Left lung (tissue), 10 donors: ENCODE data around the gene SH2D5. TPM values are rescaled to one million over a fixed set of nuclear protein-coding genes. Genes with fewer than 3 reads are reported as not detected.

Experiments
- ATAC-seq: fragments of 200-7000 bp; cut with Tn5 transposase; one replicate; pipeline ENCODE4 v1.9.1; 2020; ENCODE audit warnings: moderate library complexity
- DNase-seq, 4 donors: peaks; one replicate each; pipeline ENCODE4 v3.0.0-alpha.2; 2013 to 2020
- H3K27ac ChIP-seq, 2 donors: fragments of 200-600 bp; sonication (generic) in 1 of 2; one replicate each; pipeline versions ENCODE4 v1.5.0 to v1.8.0; 2020 to 2021
- H3K27me3 ChIP-seq, 2 donors: fragments of 200-600 bp; sonication (generic) in 1 of 2; one replicate each; pipeline versions ENCODE4 v1.5.0 to v1.8.0; 2020 to 2021
- H3K36me3 ChIP-seq, 2 donors: fragments of 200-600 bp; sonication (generic) in 1 of 2; one replicate each; pipeline versions ENCODE4 v1.5.0 to v1.8.0; 2020 to 2021
- H3K4me1 ChIP-seq, 2 donors: fragments of 200-600 bp; one replicate each; pipeline ENCODE4 v1.8.0; 2021
- H3K4me3 ChIP-seq, 2 donors: fragments of 200-600 bp; sonication (generic) in 1 of 2; one replicate each; pipeline versions ENCODE4 v1.5.0 to v1.8.0; 2020 to 2021; ENCODE audit warnings: mild to moderate bottlenecking in 1 of 2
- H3K9me3 ChIP-seq, 2 donors: fragments of 200-600 bp; sonication (generic) in 1 of 2; one replicate each; pipeline versions ENCODE4 v1.5.0 to v1.8.0; 2020 to 2021
- CTCF ChIP-seq, 2 donors: fragments of 200-600 bp; sonication (generic) in 1 of 2; IDR thresholded peaks; one replicate each; pipeline versions ENCODE4 v1.5.0 to v1.8.0; 2021; ENCODE audit warnings: antibody characterized with exemption in 2 of 2
- intact Hi-C, 2 donors: fragments of 100-400 bp; cut with DNase I; formaldehyde crosslinking; loops; one replicate each; pipeline versions ENCODE4 v1.11.2 to v1.14.2; 2022
- polyA plus RNA-seq, 6 donors: library from polyadenylated mRNA; unstranded; fragments of 120-200 nt; gene quantifications; one replicate each; pipeline ENCODE4 v1.2.1, GENCODE V29; 2013; ENCODE audit not compliant: insufficient read length in 6 of 6
- total RNA-seq, 2 donors: library from RNA; stranded (reverse); fragmentation: NEBNext Ultra II Directional; extraction: Animal tissue kit (Norgen Biotek cat#: 25700); gene quantifications; one replicate each; pipeline ENCODE4 v1.2.1, GENCODE V29; 2021
- donor health status: DM: no; HTN: yes; CAD: no.
- donor health status: DM: no; HTN: no; CAD: no.

SH2D5 gene
- total and polyA plus RNA-seq, 8 donors = 0.06 to 1.8 (median 0.12) TPM; not detected in 1

DNA sequence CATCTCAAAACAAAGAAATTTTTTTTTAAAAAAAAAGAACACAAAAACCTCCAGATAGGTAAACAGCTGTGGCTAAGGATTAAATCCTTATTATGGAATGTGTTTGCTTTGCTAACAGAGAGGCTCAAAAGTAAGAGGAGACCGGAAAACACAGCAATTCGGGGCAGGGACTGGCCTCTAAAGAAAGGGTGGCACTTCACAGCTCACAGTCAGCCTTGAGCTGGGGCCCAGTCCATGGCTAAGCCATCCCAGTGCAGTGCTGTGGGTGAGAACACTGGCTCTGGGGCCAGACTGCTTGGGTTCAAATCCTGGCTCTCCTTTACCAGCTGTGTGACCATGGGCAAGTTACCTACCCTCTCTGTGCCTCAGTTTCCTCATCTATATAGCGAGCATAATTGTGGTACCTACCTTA lies 42.9 kb downstream of the SH2D5 start:
- no peak for ATAC-seq
- no peak for DNase-seq
- no peak for TF ChIP-seq CTCF (IDR thresholded peaks at IDR 0.05)
- H3K27me3 ChIP-seq = no peaks in the 10 kb centered on the region
- no peak overlapping the region for H3K4me3 ChIP-seq
- H3K36me3 ChIP-seq = no peaks in the 10 kb centered on the region
- intact Hi-C loops = loop anchor here in 1 of 2 donors (5.0 kb wide), 1 partner anchor 508 kb away; no protein-coding TSS in a partner anchor
- no peak overlapping the region for H3K27ac ChIP-seq
- no peaks in the 10 kb centered on the region for H3K9me3 ChIP-seq
- no peaks in the 10 kb centered on the region for H3K4me1 ChIP-seq

GRCh38 chr1:20686883-20687725 lies 45.4 kb downstream of the SH2D5 start:
- no peak for TF ChIP-seq CTCF (IDR thresholded peaks at IDR 0.05)
- Histone ChIP-seq H3K4me1 (peaks cover 0 to 6% of the 10 kb centered on the region in 2 donors), H3K27ac (no peak overlapping the region), H3K36me3 (no peaks in the 10 kb centered on the region), H3K9me3 (no peaks in the 10 kb centered on the region), H3K4me3 (no peak overlapping the region), H3K27me3 (no peaks in the 10 kb centered on the region)
- intact Hi-C loops = no loop called here
- DNase-seq = no peak
- no peak for ATAC-seq

GRCh38 chr1:20685741-20686140 lies 46.8 kb downstream of the SH2D5 start:
- Histone ChIP-seq H3K27ac (peak overlapping the region; percentile 75 to 80), H3K4me1 (peaks cover 0 to 6% of the 10 kb centered on the region in 2 donors), H3K36me3 (no peaks in the 10 kb centered on the region), H3K27me3 (no peaks in the 10 kb centered on the region), H3K9me3 (no peaks in the 10 kb centered on the region), H3K4me3 (no peak overlapping the region)
- ATAC-seq (no peak), DNase-seq (no peak)
- intact Hi-C loops = no loop called here
- no peak for TF ChIP-seq CTCF (IDR thresholded peaks at IDR 0.05)

DNA sequence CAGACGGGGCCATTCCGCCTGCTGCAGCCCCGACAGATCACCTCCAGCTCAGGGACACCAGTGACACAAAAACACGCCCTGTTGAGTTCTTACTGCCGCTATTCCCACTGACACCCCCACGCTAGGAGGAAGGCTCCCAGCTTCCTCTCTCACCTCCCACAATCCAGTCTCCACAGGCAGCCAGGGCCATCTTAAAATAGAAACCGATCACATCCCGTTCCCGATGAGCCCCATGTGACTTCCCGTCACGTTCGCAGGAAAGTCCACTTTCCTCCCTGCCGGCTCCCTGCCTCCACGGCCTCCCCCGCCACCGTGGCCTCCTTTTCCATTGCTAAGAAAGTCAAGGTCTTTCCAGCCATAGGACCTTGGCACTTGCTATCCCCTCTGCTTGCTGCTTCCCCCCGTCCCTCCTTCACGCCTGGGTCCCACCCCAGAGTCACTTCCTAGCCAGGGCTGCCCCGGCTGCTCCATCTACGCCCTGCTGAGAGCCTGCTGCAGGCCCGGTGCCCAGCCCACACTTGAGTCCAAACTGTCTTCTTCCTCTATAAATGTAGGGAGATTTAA lies 47.3 kb downstream of the SH2D5 start:
- ATAC-seq (peak; percentile 31), DNase-seq (peak in 1 of 4 donors; percentile 40)
- Histone ChIP-seq H3K4me1 (peaks cover 0 to 6% of the 10 kb centered on the region in 2 donors), H3K36me3 (no peaks in the 10 kb centered on the region), H3K27ac (peak overlapping the region; percentile 75 to 80), H3K9me3 (no peaks in the 10 kb centered on the region), H3K4me3 (peak overlapping the region in 1 of 2 donors; percentile 39), H3K27me3 (no peaks in the 10 kb centered on the region)
- TF ChIP-seq CTCF (IDR thresholded peaks at IDR 0.05) = no peak
- intact Hi-C loops = no loop called here

DNA sequence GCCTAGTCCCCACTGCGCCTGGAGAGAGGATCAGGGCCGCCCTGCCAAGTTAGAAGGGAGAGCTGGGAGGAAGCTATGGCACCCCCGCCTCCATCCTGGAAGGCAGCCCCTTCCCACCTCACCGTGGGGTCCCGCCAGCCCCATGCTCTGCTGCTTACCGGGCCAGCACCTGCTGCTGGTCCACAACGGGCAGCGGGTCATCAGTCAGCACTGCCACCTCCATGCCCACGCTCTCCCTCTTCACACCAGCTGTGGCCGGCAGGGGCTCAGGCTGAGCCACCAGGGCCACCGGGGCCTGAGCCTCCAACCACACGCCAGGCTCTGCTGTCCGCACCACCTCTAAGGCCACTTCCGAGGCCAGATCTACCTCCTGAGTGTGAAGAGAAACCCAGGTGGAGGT lies 47.9 kb downstream of the SH2D5 start:
- Histone ChIP-seq H3K4me1 (peaks cover 0 to 6% of the 10 kb centered on the region in 2 donors), H3K36me3 (no peaks in the 10 kb centered on the region), H3K27ac (peak overlapping the region; percentile 75 to 80), H3K27me3 (no peaks in the 10 kb centered on the region), H3K4me3 (peak overlapping the region in 1 of 2 donors; percentile 39), H3K9me3 (no peaks in the 10 kb centered on the region)
- no peak for TF ChIP-seq CTCF (IDR thresholded peaks at IDR 0.05)
- no peak for ATAC-seq
- intact Hi-C loops = no loop called here
- no peak for DNase-seq
